ENCODE measurements around the gene CREB3L2.

The CREB3L2 gene

GRCh38 chr7:138032770-138033169 lies 30.9 kb upstream of the CREB3L2 start:
- H3K4me3 ChIP-seq (ENCODE audit: low read depth, low read length), result no peak overlapping the region
- DNase-seq (ENCODE audit: low read depth), result no peak
- TF ChIP-seq, protein P1, sequence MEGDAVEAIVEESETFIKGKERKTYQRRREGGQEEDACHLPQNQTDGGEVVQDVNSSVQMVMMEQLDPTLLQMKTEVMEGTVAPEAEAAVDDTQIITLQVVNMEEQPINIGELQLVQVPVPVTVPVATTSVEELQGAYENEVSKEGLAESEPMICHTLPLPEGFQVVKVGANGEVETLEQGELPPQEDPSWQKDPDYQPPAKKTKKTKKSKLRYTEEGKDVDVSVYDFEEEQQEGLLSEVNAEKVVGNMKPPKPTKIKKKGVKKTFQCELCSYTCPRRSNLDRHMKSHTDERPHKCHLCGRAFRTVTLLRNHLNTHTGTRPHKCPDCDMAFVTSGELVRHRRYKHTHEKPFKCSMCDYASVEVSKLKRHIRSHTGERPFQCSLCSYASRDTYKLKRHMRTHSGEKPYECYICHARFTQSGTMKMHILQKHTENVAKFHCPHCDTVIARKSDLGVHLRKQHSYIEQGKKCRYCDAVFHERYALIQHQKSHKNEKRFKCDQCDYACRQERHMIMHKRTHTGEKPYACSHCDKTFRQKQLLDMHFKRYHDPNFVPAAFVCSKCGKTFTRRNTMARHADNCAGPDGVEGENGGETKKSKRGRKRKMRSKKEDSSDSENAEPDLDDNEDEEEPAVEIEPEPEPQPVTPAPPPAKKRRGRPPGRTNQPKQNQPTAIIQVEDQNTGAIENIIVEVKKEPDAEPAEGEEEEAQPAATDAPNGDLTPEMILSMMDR (IDR thresholded peaks at IDR 0.05; ENCODE audit: control insufficient read depth, extremely low read depth, insufficient read depth), result no peak

DNA sequence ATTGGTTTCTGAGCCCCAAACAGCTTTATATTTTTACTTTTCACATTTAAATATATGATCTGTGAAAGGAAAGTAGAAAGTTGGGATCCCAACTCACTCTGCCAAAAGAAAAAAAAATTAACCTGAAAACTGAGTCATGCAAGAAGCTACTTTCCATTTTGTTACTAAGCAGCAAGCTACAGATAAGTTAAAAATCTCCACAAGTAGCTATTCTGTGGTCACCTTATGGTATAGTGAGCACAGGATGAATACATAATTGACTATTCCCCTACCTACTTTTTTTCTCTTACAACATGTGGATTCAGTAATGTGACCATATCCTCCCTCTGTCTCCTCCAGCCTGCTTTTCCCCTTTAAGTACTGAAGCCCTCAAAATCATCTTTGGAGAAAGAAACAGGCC lies 30.3 kb upstream of the CREB3L2 start:
- DNase-seq (ENCODE audit: low read depth), result no peak
- no peak overlapping the region for H3K4me3 ChIP-seq (ENCODE audit: low read depth, low read length)
- TF ChIP-seq, protein P1 (IDR thresholded peaks at IDR 0.05; ENCODE audit: control insufficient read depth, extremely low read depth, insufficient read depth), result no peak

DNA sequence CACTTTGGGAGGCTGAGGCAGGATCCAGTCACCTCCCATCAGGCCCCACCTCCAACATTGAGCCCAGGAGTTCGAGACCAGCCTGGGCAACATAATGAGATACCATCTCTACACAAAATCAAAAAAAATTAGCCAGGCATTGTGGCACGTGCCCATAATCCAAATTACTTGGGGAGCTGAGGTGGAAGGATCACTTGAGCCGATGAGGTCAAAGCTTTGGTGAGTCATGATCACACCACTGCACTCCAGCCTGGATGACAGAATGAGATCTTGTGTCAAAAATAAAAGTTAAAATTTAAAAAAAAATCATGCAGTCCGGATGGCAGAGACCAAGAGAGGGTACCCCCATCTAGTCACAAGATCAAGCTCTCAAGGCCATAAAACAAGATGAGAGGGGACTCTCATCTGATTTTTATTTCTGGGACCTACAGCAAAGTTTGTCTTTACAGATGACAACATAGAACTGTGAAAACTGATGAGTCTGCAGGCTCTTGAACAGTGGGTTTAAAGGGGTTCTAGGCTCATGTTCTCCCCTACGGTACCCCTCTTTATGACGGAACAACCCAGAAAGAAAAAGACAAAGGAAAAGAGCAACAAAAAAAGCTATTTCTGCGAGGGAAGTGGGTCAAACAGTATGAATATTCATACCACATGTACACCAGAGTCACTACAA lies 28.9 kb upstream of the CREB3L2 start:
- no peak for DNase-seq (ENCODE audit: low read depth)
- H3K4me3 ChIP-seq (ENCODE audit: low read depth, low read length), result no peak overlapping the region
- TF ChIP-seq, protein P1 (IDR thresholded peaks at IDR 0.05; ENCODE audit: control insufficient read depth, extremely low read depth, insufficient read depth), result no peak

DNA sequence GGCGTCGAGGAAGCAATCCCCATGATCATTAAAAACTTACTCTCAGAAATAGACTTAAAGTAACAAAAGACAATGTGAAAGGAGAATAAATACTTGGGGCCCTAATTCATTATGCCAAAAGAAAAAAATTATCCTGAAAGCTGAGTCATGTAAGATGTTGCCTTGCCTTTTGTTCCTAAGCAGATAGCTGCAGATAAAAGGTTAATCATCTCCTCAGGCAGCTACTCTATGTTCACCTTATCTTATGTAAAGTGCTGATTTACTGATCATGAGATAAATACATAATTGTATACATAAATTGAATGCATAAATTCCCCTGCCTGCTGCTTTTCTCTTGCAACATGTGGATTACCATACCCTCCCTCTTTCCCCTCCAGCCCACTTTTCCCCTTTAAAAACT lies 28.1 kb upstream of the CREB3L2 start:
- no peak for DNase-seq (ENCODE audit: low read depth)
- TF ChIP-seq, protein P1 (IDR thresholded peaks at IDR 0.05; ENCODE audit: control insufficient read depth, extremely low read depth, insufficient read depth), result no peak
- H3K4me3 ChIP-seq (ENCODE audit: low read depth, low read length), result no peak overlapping the region

GRCh38 chr7:138029126-138029525 lies 27.2 kb upstream of the CREB3L2 start:
- H3K4me3 ChIP-seq (ENCODE audit: low read depth, low read length), result no peak overlapping the region
- TF ChIP-seq, protein P1 (IDR thresholded peaks at IDR 0.05; ENCODE audit: control insufficient read depth, extremely low read depth, insufficient read depth), result no peak
- DNase-seq (ENCODE audit: low read depth), result no peak

- H3K4me3 ChIP-seq (ENCODE audit: low read depth, low read length), result no peak overlapping the region
- TF ChIP-seq, protein P1 (IDR thresholded peaks at IDR 0.05; ENCODE audit: control insufficient read depth, extremely low read depth, insufficient read depth), result no peak
- no peak for DNase-seq (ENCODE audit: low read depth)
Measured at GRCh38 chr7:138027100-138027499, 25.2 kb upstream of the CREB3L2 start.
